ENCODE results near the gene IL1A.

IL1A gene

DNA sequence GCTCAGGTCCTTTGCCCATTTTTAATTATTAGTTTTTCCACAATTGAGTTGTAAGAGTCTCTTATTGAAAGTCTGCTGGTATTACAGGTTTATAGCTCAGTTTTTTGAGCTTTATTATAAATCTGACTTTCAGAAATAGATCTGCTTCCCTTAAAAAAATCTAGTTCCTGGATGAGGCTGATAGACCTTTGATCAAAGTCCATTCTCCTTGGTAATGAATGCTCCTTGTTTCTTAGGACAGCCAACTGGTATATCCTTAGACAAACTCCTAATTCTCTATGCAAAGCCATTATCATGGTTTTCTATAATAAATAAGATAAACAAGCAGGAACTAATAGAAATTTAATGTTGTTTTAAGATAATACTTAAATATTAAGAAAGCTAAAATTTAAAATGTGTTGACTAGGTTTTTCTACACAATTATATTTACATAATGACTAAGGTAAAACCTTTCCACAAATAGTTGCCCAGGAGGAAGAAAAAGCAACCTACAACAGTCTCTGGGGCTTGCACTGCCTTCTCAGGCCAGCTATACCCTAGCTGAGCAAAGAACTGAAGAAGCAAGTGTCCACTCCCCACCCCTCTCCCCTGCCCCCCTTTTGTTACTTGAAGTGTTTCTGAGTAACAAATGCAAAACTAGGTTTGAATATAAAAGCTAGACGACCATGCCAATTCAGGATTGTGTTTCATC is 46.6 kb downstream of the IL1A start:
- CTCF ChIA-PET: interaction anchor here (1.0 to 10.2 kb wide), 11 partner anchors 11 to 221 kb away, joined by 3 to 124 read pairs (median 5); no protein-coding TSS in a partner anchor
- no peak for DNase-seq (ENCODE audit: extremely low spot score)
- TF ChIP-seq, protein P1, sequence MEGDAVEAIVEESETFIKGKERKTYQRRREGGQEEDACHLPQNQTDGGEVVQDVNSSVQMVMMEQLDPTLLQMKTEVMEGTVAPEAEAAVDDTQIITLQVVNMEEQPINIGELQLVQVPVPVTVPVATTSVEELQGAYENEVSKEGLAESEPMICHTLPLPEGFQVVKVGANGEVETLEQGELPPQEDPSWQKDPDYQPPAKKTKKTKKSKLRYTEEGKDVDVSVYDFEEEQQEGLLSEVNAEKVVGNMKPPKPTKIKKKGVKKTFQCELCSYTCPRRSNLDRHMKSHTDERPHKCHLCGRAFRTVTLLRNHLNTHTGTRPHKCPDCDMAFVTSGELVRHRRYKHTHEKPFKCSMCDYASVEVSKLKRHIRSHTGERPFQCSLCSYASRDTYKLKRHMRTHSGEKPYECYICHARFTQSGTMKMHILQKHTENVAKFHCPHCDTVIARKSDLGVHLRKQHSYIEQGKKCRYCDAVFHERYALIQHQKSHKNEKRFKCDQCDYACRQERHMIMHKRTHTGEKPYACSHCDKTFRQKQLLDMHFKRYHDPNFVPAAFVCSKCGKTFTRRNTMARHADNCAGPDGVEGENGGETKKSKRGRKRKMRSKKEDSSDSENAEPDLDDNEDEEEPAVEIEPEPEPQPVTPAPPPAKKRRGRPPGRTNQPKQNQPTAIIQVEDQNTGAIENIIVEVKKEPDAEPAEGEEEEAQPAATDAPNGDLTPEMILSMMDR (IDR thresholded peaks at IDR 0.05; ENCODE audit: control extremely low read depth, extremely low read depth, low read depth, missing control alignments): no peak
- POLR2A ChIA-PET: interaction anchor here (0.6 kb wide), 1 partner anchor 92 kb away, joined by 3 read pairs; the partner anchor contains the start of gene SLC20A1

DNA sequence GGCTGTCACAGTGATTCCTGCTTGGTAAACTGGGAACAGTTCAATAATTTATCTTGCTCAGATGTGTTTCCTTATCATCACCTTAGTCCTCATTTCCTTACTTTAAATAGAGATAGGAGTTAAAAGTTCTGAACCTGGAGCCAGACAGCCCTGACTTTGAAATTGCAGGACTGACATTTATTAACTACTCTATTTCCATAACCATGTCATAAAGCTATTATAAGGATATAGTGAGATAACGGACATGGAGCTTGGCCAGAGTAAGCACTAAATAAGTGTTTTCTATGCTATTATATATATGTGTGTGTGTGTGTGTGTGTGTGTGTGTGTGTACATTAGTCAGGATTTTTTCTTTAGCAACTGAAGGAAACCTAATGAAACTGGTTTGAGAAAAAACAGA is 50.4 kb downstream of the IL1A start:
- no peak for DNase-seq (ENCODE audit: extremely low spot score)
- ChIA-PET POLR2A (no interaction called here), CTCF (interaction anchor here (0.8 to 2.5 kb wide), 4 partner anchors 16 to 208 kb away, joined by 3 to 12 read pairs (median 3); no protein-coding TSS in a partner anchor)
- TF ChIP-seq, protein P1 (IDR thresholded peaks at IDR 0.05; ENCODE audit: control extremely low read depth, extremely low read depth, low read depth, missing control alignments): no peak

DNA sequence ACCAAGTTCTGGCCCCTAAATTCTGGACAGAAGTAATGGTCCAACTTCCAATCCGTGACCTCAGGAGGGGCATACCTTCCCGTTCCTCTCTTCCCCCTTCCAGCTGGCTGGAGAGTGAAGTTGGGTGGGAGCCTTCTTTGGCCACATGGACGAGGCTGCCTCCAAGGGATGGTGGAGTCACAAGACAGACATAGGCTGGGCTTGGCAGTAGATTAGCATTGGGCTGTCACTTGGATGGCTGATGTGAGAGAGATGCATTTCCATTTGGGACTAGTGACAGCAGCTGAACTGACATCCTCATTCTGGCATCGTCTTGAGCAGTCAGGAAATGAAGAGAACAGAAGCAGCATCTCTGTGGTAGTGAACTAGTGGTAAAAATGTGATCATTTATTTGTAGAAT is 50.8 kb downstream of the IL1A start:
- ChIA-PET POLR2A (no interaction called here), CTCF (interaction anchor here (0.8 to 2.5 kb wide), 4 partner anchors 16 to 208 kb away, joined by 3 to 12 read pairs (median 3); no protein-coding TSS in a partner anchor)
- TF ChIP-seq, protein P1 (IDR thresholded peaks at IDR 0.05; ENCODE audit: control extremely low read depth, extremely low read depth, low read depth, missing control alignments): no peak
- no peak for DNase-seq (ENCODE audit: extremely low spot score)

DNA sequence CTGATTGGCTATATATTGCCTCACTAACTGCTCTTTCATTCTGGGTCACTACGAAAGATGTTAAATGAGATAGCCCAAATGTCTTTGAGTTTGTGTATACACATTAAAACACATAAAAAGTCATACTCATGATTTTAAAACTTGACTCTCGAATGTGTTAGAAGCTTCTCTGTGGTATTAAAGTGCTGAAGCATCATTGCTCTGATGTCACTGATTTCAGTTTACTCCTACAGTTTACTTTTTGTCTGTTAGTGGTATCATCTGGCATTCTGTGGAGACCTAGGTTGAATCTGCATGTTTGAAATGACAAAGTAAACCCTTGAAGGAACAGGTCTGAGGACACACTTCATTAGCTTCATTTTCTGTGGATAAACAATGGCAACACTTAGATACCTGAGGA is 52.8 kb downstream of the IL1A start:
- DNase-seq (ENCODE audit: extremely low spot score): no peak
- ChIA-PET POLR2A (no interaction called here), CTCF (interaction anchor here (0.6 to 11.4 kb wide), 9 partner anchors 9 to 279 kb away, joined by 3 to 416 read pairs (median 6); no protein-coding TSS in a partner anchor)
- TF ChIP-seq, protein P1 (IDR thresholded peaks at IDR 0.05; ENCODE audit: control extremely low read depth, extremely low read depth, low read depth, missing control alignments): no peak

- ChIA-PET POLR2A (no interaction called here), CTCF (interaction anchor here (1.0 to 11.4 kb wide), 9 partner anchors 10 to 228 kb away, joined by 3 to 416 read pairs (median 56); partner anchors contain the start of gene SLC20A1)
- TF ChIP-seq, protein P1 (IDR thresholded peaks at IDR 0.05; ENCODE audit: control extremely low read depth, extremely low read depth, low read depth, missing control alignments): no peak
- no peak for DNase-seq (ENCODE audit: extremely low spot score)
These were observed 53.5 kb downstream of the IL1A start for GRCh38 chr2:112730791-112731190.

GRCh38 chr2:112730216-112730615 is 54.1 kb downstream of the IL1A start:
- no peak for DNase-seq (ENCODE audit: extremely low spot score)
- ChIA-PET POLR2A (no interaction called here), CTCF (interaction anchor here (1.0 to 11.4 kb wide), 11 partner anchors 10 to 229 kb away, joined by 3 to 416 read pairs (median 34); partner anchors contain the start of gene SLC20A1)
- TF ChIP-seq, protein P1 (IDR thresholded peaks at IDR 0.05; ENCODE audit: control extremely low read depth, extremely low read depth, low read depth, missing control alignments): no peak
